HG02623 (cell line): ENCODE data around the gene CABP7.

Experiments used
- ATAC-seq: cut with Tn5 transposase; IDR thresholded peaks from one replicate; pipeline ENCODE4 v1.9.1; 2021; ENCODE audit warnings: moderate library complexity; ENCODE audit not compliant: unreplicated experiment

Gene CABP7

DNA sequence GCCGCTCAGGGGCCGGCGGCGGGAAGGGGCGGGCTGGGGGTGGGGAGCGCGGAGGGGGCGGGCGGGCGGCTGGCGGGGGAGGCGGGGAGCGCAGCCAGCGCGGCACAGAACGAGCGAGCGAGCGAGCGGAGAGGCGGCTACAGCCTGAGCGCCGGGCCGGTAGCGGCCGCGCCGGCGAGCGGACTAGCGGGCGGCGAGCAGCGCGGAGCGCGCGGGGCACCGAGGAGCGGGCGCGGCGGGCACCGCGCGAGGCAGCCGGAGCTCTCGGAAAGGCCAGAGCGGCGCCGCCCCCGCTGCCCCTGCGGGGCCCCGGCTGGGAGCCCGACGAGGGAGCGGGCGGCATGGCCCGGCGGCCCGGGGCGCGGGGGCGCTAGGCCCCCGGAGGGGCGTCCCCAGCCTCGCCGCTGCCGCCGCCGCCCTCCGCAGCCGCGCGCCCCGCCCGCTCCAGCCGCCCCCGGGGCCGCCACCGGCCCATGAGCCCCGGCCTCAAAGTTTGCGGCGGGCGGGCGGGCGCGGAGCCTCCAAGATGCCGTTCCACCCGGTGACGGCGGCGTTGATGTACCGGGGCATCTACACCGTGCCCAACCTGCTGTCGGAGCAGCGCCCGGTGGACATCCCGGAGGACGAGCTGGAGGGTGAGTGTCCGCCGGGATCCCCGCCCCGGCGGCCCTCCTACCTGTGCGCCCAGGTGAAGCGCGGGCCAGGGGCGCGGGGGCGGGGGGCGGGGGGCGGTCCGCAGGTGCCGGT, at the start of gene CABP7:
Gene CABP7, plus strand, starts transcription at position 105 of the 747 bp plus-strand sequence. Its CDS starts 422 bp downstream, at position 527.
- ATAC-seq = no peak

GRCh38 chr22:29670626-29671025, 49.2 kb upstream of the CABP7 start:
- no peak for ATAC-seq

DNA sequence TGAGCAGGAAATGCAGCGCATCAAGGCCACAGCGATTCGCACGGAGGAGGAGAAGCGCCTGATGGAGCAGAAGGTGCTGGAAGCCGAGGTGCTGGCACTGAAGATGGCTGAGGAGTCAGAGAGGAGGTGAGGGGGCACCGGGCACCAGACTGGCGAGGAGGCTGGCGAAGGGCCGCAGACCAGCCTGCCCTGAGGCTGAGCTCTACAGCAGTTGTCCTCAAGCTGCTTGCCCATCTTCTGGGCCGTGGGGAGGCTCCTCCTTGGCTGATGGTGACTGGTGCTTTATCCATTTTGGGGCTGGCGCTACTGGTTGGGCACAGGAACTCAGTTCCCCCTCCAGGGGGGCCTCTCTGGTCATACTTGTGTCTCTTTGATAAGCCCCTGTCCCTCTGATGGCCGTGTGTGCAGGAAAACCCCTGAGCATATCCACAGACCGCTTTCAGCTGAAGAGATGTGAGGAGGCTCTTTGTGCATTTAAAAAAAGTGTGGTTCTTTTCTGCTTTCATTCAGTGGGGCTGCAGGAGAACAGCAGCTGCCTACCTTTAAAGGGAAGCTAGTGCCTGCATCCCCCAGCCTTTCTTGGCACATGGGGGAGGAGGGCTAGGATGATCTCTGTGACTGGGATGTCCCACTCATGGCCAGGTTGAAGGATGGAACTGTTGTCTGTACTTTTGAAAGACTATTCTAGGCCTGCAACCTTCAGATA, 46.3 kb upstream of the CABP7 start:
- ATAC-seq = no peak

DNA sequence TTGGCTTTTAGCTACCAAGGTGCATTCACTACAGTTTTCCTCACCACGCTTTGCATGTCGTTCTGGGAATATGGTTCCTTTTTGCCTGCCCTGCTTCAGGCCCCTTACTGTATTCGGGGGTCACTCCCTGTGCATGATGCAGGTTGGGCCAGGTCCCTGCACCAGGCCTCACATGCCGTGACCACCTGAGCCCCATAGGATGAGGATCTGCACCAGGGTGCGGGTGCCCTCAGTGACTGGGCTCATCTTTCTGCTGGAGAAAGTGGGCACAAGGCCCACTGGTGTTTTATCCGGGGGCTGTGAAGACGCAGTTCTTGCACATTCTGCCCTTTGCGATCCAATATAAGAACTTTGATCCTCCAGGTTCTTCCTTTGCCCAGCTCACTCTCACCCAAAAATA, 45.7 kb upstream of the CABP7 start:
- no peak for ATAC-seq

GRCh38 chr22:29679316-29679715, 40.5 kb upstream of the CABP7 start:
- ATAC-seq = no peak

GRCh38 chr22:29683536-29683935, 36.3 kb upstream of the CABP7 start:
- no peak for ATAC-seq

GRCh38 chr22:29684244-29684643, 35.6 kb upstream of the CABP7 start:
- no peak for ATAC-seq

- no peak for ATAC-seq
These were observed 30.5 kb upstream of the CABP7 start for GRCh38 chr22:29689206-29689879.

- no peak for ATAC-seq
These were observed 30.0 kb upstream of the CABP7 start for GRCh38 chr22:29689880-29690213.

DNA sequence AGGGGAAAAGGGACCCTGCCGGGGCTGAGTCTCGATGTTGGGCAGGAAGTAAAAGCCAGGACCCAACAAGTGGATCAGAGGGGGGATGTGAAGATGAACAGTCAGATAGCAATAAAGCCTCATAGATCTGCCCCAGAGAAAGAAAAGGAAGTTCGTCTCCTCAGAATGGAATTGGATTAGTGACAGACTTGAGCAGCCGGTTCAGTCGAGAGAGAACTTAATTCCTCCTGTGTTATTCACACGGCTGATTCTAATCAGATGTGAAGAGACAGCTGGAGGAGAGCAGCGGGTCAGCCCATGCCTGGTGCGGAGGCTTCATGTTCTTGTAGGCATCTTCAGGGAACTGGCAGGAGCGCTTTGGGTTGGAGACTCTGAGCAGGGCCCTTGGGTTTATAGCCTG, 29.3 kb upstream of the CABP7 start:
- ATAC-seq = no peak

DNA sequence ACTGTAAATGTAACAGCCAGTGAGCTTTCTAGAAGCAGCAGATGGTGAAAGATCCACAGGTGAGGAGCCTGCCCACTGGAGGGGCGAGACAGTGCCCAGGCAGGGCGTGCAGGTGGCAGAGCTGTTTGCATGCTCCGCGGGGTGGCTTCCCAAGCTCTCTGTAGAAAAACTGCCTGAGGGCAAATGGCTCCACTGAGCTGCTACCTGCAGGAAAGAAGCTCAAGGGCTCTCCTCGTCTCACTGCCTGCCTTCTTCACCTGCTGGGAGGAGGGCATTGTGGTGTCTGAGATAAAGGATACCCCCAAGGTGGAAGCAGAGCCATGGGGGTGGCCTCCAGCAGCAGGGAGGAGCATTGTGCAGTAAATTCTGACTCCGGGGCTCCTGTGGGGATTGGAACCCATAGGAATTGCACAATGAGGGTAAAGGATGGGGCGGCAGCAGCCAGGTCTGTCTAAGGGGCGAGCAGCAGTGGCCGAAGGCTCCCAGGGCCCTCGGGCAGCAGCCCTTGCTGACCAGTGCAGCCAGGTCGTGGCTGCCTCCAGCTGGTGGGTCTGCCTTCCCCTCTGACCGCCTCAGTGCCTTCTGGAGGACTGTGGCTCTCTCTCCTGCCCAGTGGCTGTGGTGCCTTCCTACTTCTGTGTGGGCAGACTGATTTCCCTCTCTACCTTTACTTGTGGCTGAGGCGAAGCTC, 28.0 kb upstream of the CABP7 start:
- ATAC-seq = no peak

DNA sequence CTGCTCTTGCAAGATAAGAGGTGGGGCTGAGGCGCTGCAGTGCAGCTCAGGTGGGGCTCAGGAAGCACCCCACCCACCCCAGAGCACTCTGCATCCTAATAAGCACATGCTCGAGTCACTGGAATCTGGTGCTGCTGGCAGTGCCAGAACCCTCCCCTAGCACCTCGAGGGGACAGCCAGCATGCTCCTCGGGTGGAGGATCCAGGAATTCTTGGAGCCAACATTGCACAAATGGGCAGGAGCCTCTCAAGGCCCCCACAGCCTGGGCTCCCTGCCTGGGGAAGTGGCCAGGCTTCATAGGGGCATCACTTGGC, 27.5 kb upstream of the CABP7 start:
- ATAC-seq = no peak

GRCh38 chr22:29693161-29693560, 26.6 kb upstream of the CABP7 start:
- no peak for ATAC-seq

- ATAC-seq = no peak
These were observed 26.1 kb upstream of the CABP7 start for GRCh38 chr22:29693671-29694070.

GRCh38 chr22:29695129-29695926, 24.5 kb upstream of the CABP7 start:
- no peak for ATAC-seq

- ATAC-seq = no peak
These were observed 21.8 kb upstream of the CABP7 start for GRCh38 chr22:29697853-29698598.

DNA sequence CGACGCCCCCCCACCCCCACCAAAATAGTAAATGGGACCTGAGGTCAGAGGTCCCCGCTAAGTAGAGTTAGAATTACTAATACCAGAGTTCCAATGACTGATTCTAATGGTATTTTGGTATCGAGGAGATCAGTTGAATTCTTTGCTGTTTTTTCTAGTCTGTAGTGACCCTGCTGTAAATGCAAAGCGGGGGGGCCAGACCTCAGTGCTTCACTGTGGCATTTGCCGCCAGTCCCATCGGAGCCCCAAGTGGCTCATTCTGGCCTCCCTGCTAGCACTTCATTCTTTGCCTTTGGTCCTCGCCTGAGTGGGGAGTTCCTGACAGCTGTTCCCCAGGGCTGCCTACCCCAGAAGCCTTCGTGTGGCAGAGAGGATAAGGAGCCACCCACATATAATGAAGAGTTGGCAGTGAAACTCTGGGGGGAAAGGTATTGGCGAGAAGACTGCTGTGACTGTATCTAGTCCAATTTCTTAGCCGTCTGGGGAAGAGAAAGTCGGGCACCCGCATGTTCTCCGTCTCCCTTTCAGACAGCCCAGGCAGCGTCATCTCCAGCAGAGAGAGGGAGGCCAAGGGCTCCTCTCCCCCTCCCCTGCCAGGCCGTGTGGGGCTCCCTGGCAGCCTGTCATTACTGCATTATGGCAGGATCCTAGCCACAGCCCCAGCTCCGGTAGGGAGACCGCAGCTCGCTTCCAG, 19.4 kb upstream of the CABP7 start:
- ATAC-seq = no peak

DNA sequence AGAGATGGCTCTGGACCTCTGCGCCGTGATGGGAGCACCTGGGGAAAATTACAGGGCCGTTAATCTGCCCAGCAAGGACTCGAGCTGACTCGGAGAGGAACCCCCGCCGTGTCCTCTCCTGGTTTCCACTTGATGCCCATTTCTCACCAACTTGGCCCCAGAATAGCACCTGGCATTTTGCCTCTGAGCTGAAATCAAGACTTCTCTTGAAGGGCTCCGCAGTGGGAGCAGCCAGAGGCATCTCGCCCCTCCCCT, 19.0 kb upstream of the CABP7 start:
- ATAC-seq = no peak

GRCh38 chr22:29701155-29701999, 18.4 kb upstream of the CABP7 start:
- ATAC-seq = no peak
